ENCODE results near the gene OR52H1.

The OR52H1 gene

GRCh38 chr11:5521540-5521939 lies 26.8 kb downstream of the OR52H1 start:
- H3K4me3 ChIP-seq (replicated peaks; ENCODE audit: low read depth, low read length), result no peak overlapping the region
- DNase-seq (ENCODE audit: extremely low read depth, low read depth), result no peak
- TF ChIP-seq, protein P1, sequence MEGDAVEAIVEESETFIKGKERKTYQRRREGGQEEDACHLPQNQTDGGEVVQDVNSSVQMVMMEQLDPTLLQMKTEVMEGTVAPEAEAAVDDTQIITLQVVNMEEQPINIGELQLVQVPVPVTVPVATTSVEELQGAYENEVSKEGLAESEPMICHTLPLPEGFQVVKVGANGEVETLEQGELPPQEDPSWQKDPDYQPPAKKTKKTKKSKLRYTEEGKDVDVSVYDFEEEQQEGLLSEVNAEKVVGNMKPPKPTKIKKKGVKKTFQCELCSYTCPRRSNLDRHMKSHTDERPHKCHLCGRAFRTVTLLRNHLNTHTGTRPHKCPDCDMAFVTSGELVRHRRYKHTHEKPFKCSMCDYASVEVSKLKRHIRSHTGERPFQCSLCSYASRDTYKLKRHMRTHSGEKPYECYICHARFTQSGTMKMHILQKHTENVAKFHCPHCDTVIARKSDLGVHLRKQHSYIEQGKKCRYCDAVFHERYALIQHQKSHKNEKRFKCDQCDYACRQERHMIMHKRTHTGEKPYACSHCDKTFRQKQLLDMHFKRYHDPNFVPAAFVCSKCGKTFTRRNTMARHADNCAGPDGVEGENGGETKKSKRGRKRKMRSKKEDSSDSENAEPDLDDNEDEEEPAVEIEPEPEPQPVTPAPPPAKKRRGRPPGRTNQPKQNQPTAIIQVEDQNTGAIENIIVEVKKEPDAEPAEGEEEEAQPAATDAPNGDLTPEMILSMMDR (IDR thresholded peaks at IDR 0.05; ENCODE audit: low read depth, low read length, missing control alignments), result no peak

GRCh38 chr11:5516599-5516998 lies 31.7 kb downstream of the OR52H1 start, which contains the start of gene UBQLNL:
Gene UBQLNL (minus strand): TSS chr11:5516699. CDS start chr11:5516441, 258 bp downstream.
- TF ChIP-seq, protein P1 (IDR thresholded peaks at IDR 0.05; ENCODE audit: low read depth, low read length, missing control alignments), result no peak
- H3K4me3 ChIP-seq (replicated peaks; ENCODE audit: low read depth, low read length), result no peak within 1 kb of the TSS

DNA sequence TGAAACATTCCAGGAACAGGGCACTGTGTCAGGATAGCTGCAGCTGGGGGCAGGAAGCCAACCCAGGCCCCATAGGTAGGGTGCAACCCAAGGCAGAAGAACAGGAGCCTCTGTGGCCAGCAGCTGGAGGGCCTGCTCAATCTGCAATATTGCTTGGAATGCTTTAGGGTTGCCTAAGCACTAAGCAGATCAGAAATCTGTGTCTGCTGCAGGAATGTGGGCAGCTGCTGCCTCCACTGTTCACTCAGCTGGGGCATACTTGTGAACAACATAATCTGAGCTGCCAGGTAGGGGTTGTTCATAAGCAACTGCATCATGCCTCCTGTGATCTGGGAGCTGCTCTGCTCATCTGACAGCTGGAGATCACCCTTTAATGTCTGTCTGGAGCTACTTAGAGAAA lies 33.5 kb downstream of the OR52H1 start:
- TF ChIP-seq, protein P1 (IDR thresholded peaks at IDR 0.05; ENCODE audit: low read depth, low read length, missing control alignments), result no peak
- DNase-seq (ENCODE audit: extremely low read depth, low read depth), result no peak
- no peak overlapping the region for H3K4me3 ChIP-seq (replicated peaks; ENCODE audit: low read depth, low read length)

More at GRCh38 chr11:5516599-5516998, 31.7 kb downstream of the OR52H1 start, which contains the start of gene UBQLNL:
- no peak for DNase-seq (ENCODE audit: extremely low read depth, low read depth)

DNA sequence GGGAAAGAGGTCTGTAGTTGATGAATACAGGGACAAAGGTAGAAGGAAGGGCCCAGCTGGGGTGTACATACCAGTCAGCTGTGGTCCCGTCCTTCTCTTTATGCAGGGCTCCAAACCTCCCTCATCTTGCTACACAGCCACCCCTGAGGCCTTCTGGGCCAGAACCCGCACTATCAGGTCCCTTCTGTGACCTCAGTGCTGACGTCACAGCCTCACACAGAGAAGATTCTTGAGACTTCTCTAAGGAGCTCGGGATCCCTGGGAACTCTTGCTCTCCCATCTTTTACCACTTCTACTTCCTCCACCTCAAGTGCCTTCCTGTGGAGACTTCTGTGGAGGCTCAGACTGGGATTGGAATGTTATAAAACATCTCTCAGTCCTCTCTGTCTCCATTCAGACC lies 38.5 kb downstream of the OR52H1 start, which contains the start of gene UBQLN3:
Gene UBQLN3, minus strand, starts transcription at position 155 of the 400 bp plus-strand sequence. CDS start 399 bp downstream, outside the sequence.
- TF ChIP-seq, protein P1 (IDR thresholded peaks at IDR 0.05; ENCODE audit: low read depth, low read length, missing control alignments), result no peak
- DNase-seq (ENCODE audit: extremely low read depth, low read depth), result no peak
- H3K4me3 ChIP-seq (replicated peaks; ENCODE audit: low read depth, low read length), result no peak within 1 kb of the TSS

DNA sequence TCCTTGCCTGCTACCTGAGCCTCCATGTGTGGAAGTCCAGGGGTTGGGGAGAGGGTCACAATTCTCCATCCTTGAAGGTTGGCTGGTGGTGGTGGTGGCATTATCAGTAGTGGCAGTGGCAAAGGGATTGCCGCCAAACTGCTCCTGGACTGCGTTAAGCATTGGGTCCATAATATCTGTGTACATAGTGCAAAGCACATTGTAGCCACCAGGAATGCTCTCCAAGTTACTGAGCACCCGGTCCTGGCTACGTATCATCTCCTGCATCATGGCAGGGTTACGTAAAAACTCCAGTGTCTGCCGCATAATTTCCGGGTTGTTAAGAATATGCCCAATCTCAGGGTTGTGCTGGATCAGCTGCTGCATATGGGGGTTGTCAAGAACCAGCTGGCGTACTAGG lies 39.7 kb downstream of the OR52H1 start:
- TF ChIP-seq, protein P1 (IDR thresholded peaks at IDR 0.05; ENCODE audit: low read depth, low read length, missing control alignments), result no peak

GRCh38 chr11:5507933-5508305 lies 40.4 kb downstream of the OR52H1 start:
- H3K4me3 ChIP-seq (replicated peaks; ENCODE audit: low read depth, low read length), result no peak overlapping the region
- no peak for DNase-seq (ENCODE audit: extremely low read depth, low read depth)
- TF ChIP-seq, protein P1 (IDR thresholded peaks at IDR 0.05; ENCODE audit: low read depth, low read length, missing control alignments), result no peak

More for the DNA sequence above, 39.7 kb downstream of the OR52H1 start:
- H3K4me3 ChIP-seq (replicated peaks; ENCODE audit: low read depth, low read length), result no peak overlapping the region
- DNase-seq (ENCODE audit: extremely low read depth, low read depth), result no peak

All from HFF-Myc (cell line).